Right lobe of liver (tissue), 4 donors: ENCODE data around the gene CENATAC.

ENCODE experiments used
- POLR2A ChIP-seq: fragments of 450-650 bp; IDR thresholded peaks from one replicate; pipeline ENCODE4 v1.6.1; 2017; ENCODE audit warnings: antibody characterized with exemption, mild to moderate bottlenecking
- TF ChIP-seq, protein P1 (sequence below), 4 donors: fragments of 200-600 bp in 3 of 4; fragments of 450-650 bp in 1 of 4; IDR thresholded peaks; one replicate each; pipeline versions ENCODE4 v1.5.1 to v1.8.0; 2016 to 2022; ENCODE audit warnings: antibody characterized with exemption in 4 of 4, mild to moderate bottlenecking in 2 of 4
- donor health status: DM: no; HTN: no; CAD: no.
- donor health status: DM: no; HTN: no; CAD: no.
- donor health status: DM: no; HTN: yes; CAD: no.

DNA sequence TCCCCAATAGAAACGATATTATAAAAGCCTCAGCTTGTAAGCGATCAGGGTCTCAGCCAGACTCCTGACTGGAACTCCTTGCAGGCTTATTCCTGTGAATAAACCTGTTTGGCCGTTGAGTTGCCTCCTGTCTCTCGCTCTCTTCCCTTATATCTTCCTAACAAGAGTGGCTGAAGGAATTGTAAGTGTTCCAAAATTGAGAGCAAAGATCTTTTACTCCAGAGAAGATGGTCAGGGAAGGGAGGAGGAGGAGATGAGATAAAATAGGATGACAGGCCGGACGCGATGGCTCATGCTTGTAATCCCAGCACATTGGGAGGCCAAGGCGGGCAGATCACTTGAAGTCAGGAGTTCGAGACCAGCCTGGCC, 34.0 kb downstream of the CENATAC start:
- TF ChIP-seq, protein P1, sequence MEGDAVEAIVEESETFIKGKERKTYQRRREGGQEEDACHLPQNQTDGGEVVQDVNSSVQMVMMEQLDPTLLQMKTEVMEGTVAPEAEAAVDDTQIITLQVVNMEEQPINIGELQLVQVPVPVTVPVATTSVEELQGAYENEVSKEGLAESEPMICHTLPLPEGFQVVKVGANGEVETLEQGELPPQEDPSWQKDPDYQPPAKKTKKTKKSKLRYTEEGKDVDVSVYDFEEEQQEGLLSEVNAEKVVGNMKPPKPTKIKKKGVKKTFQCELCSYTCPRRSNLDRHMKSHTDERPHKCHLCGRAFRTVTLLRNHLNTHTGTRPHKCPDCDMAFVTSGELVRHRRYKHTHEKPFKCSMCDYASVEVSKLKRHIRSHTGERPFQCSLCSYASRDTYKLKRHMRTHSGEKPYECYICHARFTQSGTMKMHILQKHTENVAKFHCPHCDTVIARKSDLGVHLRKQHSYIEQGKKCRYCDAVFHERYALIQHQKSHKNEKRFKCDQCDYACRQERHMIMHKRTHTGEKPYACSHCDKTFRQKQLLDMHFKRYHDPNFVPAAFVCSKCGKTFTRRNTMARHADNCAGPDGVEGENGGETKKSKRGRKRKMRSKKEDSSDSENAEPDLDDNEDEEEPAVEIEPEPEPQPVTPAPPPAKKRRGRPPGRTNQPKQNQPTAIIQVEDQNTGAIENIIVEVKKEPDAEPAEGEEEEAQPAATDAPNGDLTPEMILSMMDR (IDR thresholded peaks at IDR 0.05) = no peak
- TF ChIP-seq POLR2A = no peak
